A673 (cell line): Measurements from ENCODE around the gene SFXN5.

Experiments used
- CTCF ChIP-seq: fragments of 300-800, 200-600 bp; sonication (generic); conservative IDR thresholded peaks from 2 replicates; pipeline ENCODE4 v1.5.1; 2017; ENCODE audit warnings: low read depth, mild to moderate bottlenecking, antibody characterized with exemption, low read length, moderate library complexity, mixed read lengths
- EZH2 ChIP-seq: fragments of 200-600 bp; sonication (generic); IDR thresholded peaks from 2 replicates; pipeline ENCODE4 v1.6.1; 2017; ENCODE audit warnings: borderline replicate concordance, low read depth, mild to moderate bottlenecking, mixed read lengths, antibody characterized with exemption, low read length; ENCODE audit not compliant: poor library complexity, severe bottlenecking

- TF ChIP-seq EZH2 (no peak), CTCF (no peak)
Measured at GRCh38 chr2:72989770-72990556, 81.5 kb downstream of the SFXN5 start.
